HCT116 (cell line): Measurements from ENCODE around the gene SEC24A. TPM values are rescaled to one million over a fixed set of nuclear protein-coding genes. Genes with fewer than 3 reads are reported as not detected.

Experiments used
- ATAC-seq: fragments of 200-7000 bp; cut with Tn5 transposase; 2 replicates; pipeline ENCODE4 v1.9.1; 2020; ENCODE audit warnings: mild to moderate bottlenecking, moderate library complexity
- BruUV-seq: library from RNA; stranded (reverse); fragments of 400-500 nt; replicated peaks from 2 replicates; lab custom pipeline; 2021; lab: Mats Ljungman, UMichigan
- CTCF ChIA-PET: fragments of 300-600 bp; sonication (Branson Sonifier 250); formaldehyde crosslinking; loops from one replicate; lab custom pipeline; 2021; ENCODE audit warnings: antibody characterized with exemption; lab: Charles Lee
- POLR2A ChIA-PET: fragments of 300-600, 350-600 bp; sonication (Branson Sonifier 250); formaldehyde crosslinking; loops from one replicate; lab custom pipeline; 2021; ENCODE audit warnings: antibody characterized with exemption; lab: Charles Lee
- RAD21 ChIA-PET, 2 experiments: fragments of 300-600 bp; sonication (Branson Sonifier 250); formaldehyde crosslinking; loops; one replicate each; lab custom pipeline; 2023; ENCODE audit warnings: low total read pairs in 2 of 2; ENCODE audit not compliant: uncharacterized antibody in 2 of 2, unreplicated experiment in 2 of 2, low non-redundant PET in 1 of 2; lab: Charles Lee
- DNase-seq: peaks from one replicate; pipeline ENCODE4 v3.0.0-alpha.2; 2010; ENCODE audit warnings: low read depth, low spot score
- H2AFZ ChIP-seq: fragments of 200-600 bp; shearing (Covaris generic), sonication (generic); 2 replicates; pipeline ENCODE4 v1.6.1; 2017; ENCODE audit warnings: low read depth, mixed run types, mixed read lengths, antibody characterized with exemption, low read length; ENCODE audit not compliant: poor library complexity, severe bottlenecking
- H3K27ac ChIP-seq: 2 replicates; pipeline ENCODE4 v1.5.1; 2012; ENCODE audit warnings: low read depth, low read length
- H3K27me3 ChIP-seq: fragments of 200-600 bp; sonication (generic); 2 replicates; pipeline ENCODE4 v1.6.1; 2016; ENCODE audit warnings: mixed run types, low read length, mixed read lengths; ENCODE audit not compliant: insufficient read depth
- H3K36me3 ChIP-seq, 2 experiments: fragments of 200-500 bp in 1 of 2; fragments of 200-600 bp in 1 of 2; sonication (Bioruptor generic) in 1 of 2; sonication (generic) in 1 of 2; 2 replicates each; pipeline versions ENCODE4 v1.5.1 to v1.6.1; 2014 to 2016; ENCODE audit warnings: low read length in 2 of 2, inconsistent platforms in 1 of 2, mixed read lengths in 1 of 2, mixed run types in 1 of 2; ENCODE audit not compliant: insufficient read depth in 2 of 2, control insufficient read depth in 1 of 2
- H3K4me1 ChIP-seq, 2 experiments: fragments of 200-600 bp in 1 of 2; sonication (generic) in 1 of 2; 2 replicates each; pipeline versions ENCODE4 v1.5.1 to v1.6.1; 2012 to 2017; ENCODE audit warnings: low read length in 2 of 2, inconsistent platforms in 1 of 2, mild to moderate bottlenecking in 1 of 2, mixed read lengths in 1 of 2, mixed run types in 1 of 2, moderate library complexity in 1 of 2; ENCODE audit not compliant: insufficient read depth in 2 of 2, control insufficient read depth in 1 of 2
- H3K4me2 ChIP-seq: fragments of 200-600 bp; sonication (generic); 2 replicates; pipeline ENCODE4 v1.6.1; 2017; ENCODE audit warnings: mixed run types, low read length, mixed read lengths
- H3K4me3 ChIP-seq, 2 experiments: fragments of 200-600 bp in 1 of 2; sonication (generic) in 1 of 2; replicated peaks in 1 of 2; 2 replicates each; pipeline ENCODE4 v1.5.1; 2011 to 2016; ENCODE audit warnings: low read length in 2 of 2, control low read depth in 1 of 2, low read depth in 1 of 2, mild to moderate bottlenecking in 1 of 2, mixed read lengths in 1 of 2, mixed run types in 1 of 2
- H3K79me2 ChIP-seq: fragments of 200-600 bp; sonication (generic); 2 replicates; pipeline ENCODE4 v1.6.1; 2017; ENCODE audit warnings: mild to moderate bottlenecking, mixed run types, low read length, moderate library complexity, mixed read lengths; ENCODE audit not compliant: insufficient read depth
- H3K9ac ChIP-seq: fragments of 200-600 bp; sonication (generic); 2 replicates; pipeline ENCODE4 v1.6.1; 2016; ENCODE audit warnings: low read length, mixed read lengths
- H3K9me2 ChIP-seq: fragments of 200-600 bp; sonication (generic), shearing (Covaris generic); 2 replicates; pipeline ENCODE4 v1.6.1; 2017; ENCODE audit warnings: mixed run types, mild to moderate bottlenecking, moderate library complexity; ENCODE audit not compliant: insufficient read depth
- H3K9me3 ChIP-seq, 2 experiments: fragments of 200-500 bp in 1 of 2; fragments of 200-600 bp in 1 of 2; sonication (Bioruptor generic) in 1 of 2; sonication (generic) in 1 of 2; 2 replicates each; pipeline ENCODE4 v1.6.1; 2014 to 2017; ENCODE audit warnings: low read length in 2 of 2, mixed read lengths in 2 of 2, inconsistent platforms in 1 of 2, low read depth in 1 of 2, mild to moderate bottlenecking in 1 of 2, mixed run types in 1 of 2, moderate library complexity in 1 of 2; ENCODE audit not compliant: control insufficient read depth in 1 of 2, insufficient read depth in 1 of 2
- H4K20me1 ChIP-seq: fragments of 200-600 bp; sonication (generic), shearing (Covaris generic); 2 replicates; pipeline ENCODE4 v1.6.1; 2017; ENCODE audit warnings: mixed run types, mild to moderate bottlenecking, moderate library complexity; ENCODE audit not compliant: insufficient read depth
- CBX3 ChIP-seq: IDR thresholded peaks from 2 replicates; pipeline ENCODE4 v1.6.1; 2012; ENCODE audit warnings: low read depth
- EZH2 ChIP-seq: fragments of 200-600 bp; sonication (generic); IDR thresholded peaks from 2 replicates; pipeline ENCODE4 v1.6.1; 2017; ENCODE audit warnings: antibody characterized with exemption, mixed run types
- EZH2phosphoT487 ChIP-seq: fragments of 200-600 bp; IDR thresholded peaks from 2 replicates; pipeline ENCODE4 v1.6.1; 2018; ENCODE audit warnings: antibody characterized with exemption, borderline replicate concordance
- FOSL1 ChIP-seq: IDR thresholded peaks from 2 replicates; pipeline ENCODE4 v1.6.1; 2012; ENCODE audit warnings: low read depth
- JUND ChIP-seq: IDR thresholded peaks from 2 replicates; pipeline ENCODE4 v1.6.1; 2012
- POLR2A ChIP-seq: IDR thresholded peaks from 2 replicates; pipeline ENCODE4 v1.7.0; 2011; ENCODE audit warnings: borderline replicate concordance; ENCODE audit not compliant: insufficient read depth, insufficient read length; ENCODE audit errors: extremely low read depth
- POLR2AphosphoS5 ChIP-seq: IDR thresholded peaks from 2 replicates; pipeline ENCODE4 v1.6.1; 2011; ENCODE audit warnings: mild to moderate bottlenecking, low read depth, low read length, moderate library complexity
- RAD21 ChIP-seq: IDR thresholded peaks from 2 replicates; pipeline ENCODE4 v1.6.1; 2012; ENCODE audit warnings: low read depth, mild to moderate bottlenecking
- SIN3A ChIP-seq: IDR thresholded peaks from 2 replicates; pipeline ENCODE4 v1.6.1; 2012; ENCODE audit warnings: low read depth
- SRF ChIP-seq: IDR thresholded peaks from 2 replicates; pipeline ENCODE4 v1.6.1; 2012; ENCODE audit warnings: low read depth
- TCF7L2 ChIP-seq: IDR thresholded peaks from 2 replicates; pipeline ENCODE4 v1.7.0; 2011; ENCODE audit warnings: borderline replicate concordance, inconsistent platforms; ENCODE audit not compliant: insufficient read depth, insufficient read length; ENCODE audit errors: extremely low read depth
- ZFX ChIP-seq: fragments of 450-650 bp; IDR thresholded peaks from 2 replicates; pipeline ENCODE4 v1.6.1; 2017
- ZNF274 ChIP-seq: fragments of 200-500 bp; sonication (Bioruptor generic); IDR thresholded peaks from 2 replicates; pipeline ENCODE4 v1.6.1; 2014; ENCODE audit warnings: mild to moderate bottlenecking, low read depth, low read length, inconsistent platforms
- intact Hi-C: fragments of 100-400 bp; cut with micrococcal nuclease; formaldehyde crosslinking; loops from 2 replicates; pipeline ENCODE4 v1.10.0; 2022
- total RNA-seq: library from RNA; stranded (reverse); gene quantifications from one replicate; pipeline ENCODE4 v1.2.1, GENCODE V29; 2021; ENCODE audit not compliant: unreplicated experiment
- TF ChIP-seq, protein P1 (sequence below): IDR thresholded peaks from 2 replicates; pipeline ENCODE4 v1.6.1; 2012
- TF ChIP-seq, protein P2 (sequence below): IDR thresholded peaks from 2 replicates; pipeline ENCODE4 v1.6.1; 2012
- TF ChIP-seq, protein P3 (sequence below), 3 experiments: fragments of 200-600 bp in 1 of 3; sonication (generic) in 1 of 3; IDR thresholded peaks in 2 of 3; conservative IDR thresholded peaks in 1 of 3; 2 replicates each; pipeline ENCODE4 v1.5.1; 2012 to 2017; ENCODE audit warnings: low read depth in 2 of 3, low read length in 2 of 3, antibody characterized with exemption in 1 of 3, borderline replicate concordance in 1 of 3, control low read depth in 1 of 3, mild to moderate bottlenecking in 1 of 3, mixed read lengths in 1 of 3, mixed run types in 1 of 3, moderate library complexity in 1 of 3; ENCODE audit not compliant: insufficient read depth in 1 of 3

The SEC24A gene
- total RNA-seq, 1 experiment from 2014 or later: 16.8 TPM

DNA sequence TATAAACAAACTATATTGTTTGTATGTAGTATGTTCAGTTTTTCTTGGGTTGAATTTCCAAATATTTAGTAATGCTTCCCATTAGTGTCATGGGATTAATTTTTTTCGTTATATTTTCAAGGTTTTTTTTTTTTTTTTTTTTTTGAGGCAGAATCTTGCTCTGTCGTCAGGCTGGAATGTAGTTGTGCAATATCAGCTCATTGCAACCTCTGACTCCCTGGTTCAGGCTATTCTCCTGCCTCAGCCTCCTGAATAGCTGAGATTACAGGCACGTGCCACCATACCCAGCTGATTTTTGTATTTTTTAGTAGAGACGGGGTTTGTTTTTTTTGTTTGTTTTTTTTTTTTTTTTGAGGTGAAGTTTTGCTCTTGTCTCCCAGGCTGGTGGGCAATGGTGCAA, 120.6 kb downstream of the SEC24A start:
- RAD21 ChIA-PET: no interaction called here
- H2AFZ ChIP-seq: no peak overlapping the region
- H3K9me2 ChIP-seq: no peaks in the 10 kb centered on the region
- no peak for DNase-seq
- H3K27me3 ChIP-seq: no peaks in the 10 kb centered on the region
- no peak overlapping the region for H3K9ac ChIP-seq
- no peak overlapping the region for H3K27ac ChIP-seq
- H4K20me1 ChIP-seq: no peaks in the 10 kb centered on the region
- H3K4me1 ChIP-seq: no peaks in the 10 kb centered on the region
- no peak for TF ChIP-seq EZH2phosphoT487
- no peak for TF ChIP-seq SRF
- TF ChIP-seq TCF7L2: no peak
- TF ChIP-seq, protein P1, sequence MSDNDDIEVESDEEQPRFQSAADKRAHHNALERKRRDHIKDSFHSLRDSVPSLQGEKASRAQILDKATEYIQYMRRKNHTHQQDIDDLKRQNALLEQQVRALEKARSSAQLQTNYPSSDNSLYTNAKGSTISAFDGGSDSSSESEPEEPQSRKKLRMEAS: no peak
- TF ChIP-seq FOSL1: no peak
- no peak for TF ChIP-seq ZFX
- TF ChIP-seq, protein P2, sequence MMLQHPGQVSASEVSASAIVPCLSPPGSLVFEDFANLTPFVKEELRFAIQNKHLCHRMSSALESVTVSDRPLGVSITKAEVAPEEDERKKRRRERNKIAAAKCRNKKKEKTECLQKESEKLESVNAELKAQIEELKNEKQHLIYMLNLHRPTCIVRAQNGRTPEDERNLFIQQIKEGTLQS: no peak
- no peak for TF ChIP-seq CBX3
- TF ChIP-seq JUND: no peak
- TF ChIP-seq RAD21: no peak
- TF ChIP-seq POLR2AphosphoS5: no peak
- no peak for TF ChIP-seq SIN3A
- no peak for TF ChIP-seq EZH2
- TF ChIP-seq POLR2A: no peak
- TF ChIP-seq ZNF274: no peak
- TF ChIP-seq, protein P3, sequence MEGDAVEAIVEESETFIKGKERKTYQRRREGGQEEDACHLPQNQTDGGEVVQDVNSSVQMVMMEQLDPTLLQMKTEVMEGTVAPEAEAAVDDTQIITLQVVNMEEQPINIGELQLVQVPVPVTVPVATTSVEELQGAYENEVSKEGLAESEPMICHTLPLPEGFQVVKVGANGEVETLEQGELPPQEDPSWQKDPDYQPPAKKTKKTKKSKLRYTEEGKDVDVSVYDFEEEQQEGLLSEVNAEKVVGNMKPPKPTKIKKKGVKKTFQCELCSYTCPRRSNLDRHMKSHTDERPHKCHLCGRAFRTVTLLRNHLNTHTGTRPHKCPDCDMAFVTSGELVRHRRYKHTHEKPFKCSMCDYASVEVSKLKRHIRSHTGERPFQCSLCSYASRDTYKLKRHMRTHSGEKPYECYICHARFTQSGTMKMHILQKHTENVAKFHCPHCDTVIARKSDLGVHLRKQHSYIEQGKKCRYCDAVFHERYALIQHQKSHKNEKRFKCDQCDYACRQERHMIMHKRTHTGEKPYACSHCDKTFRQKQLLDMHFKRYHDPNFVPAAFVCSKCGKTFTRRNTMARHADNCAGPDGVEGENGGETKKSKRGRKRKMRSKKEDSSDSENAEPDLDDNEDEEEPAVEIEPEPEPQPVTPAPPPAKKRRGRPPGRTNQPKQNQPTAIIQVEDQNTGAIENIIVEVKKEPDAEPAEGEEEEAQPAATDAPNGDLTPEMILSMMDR (IDR thresholded peaks at IDR 0.05 in 2 of 3, conservative IDR thresholded peaks at IDR 0.05 in 1 of 3; ENCODE audit: borderline replicate concordance in 1 of 3, insufficient read depth in 1 of 3, low read depth in 2 of 3, low read length in 2 of 3): no peak
- peaks cover 73% of the 10 kb centered on the region for H3K79me2 ChIP-seq
- no peak for ATAC-seq
- H3K4me3 ChIP-seq: no peak overlapping the region
- BruUV-seq: no TSS peak
- H3K36me3 ChIP-seq: peaks cover 55 to 61% of the 10 kb centered on the region in 2 experiments
- intact Hi-C loops: no loop called here
- no peaks in the 10 kb centered on the region for H3K9me3 ChIP-seq
- POLR2A ChIA-PET: interaction anchor here (0.7 kb wide), 2 partner anchors 92 to 135 kb away, joined by 3 to 4 read pairs; no protein-coding TSS in a partner anchor
- CTCF ChIA-PET: no interaction called here
- H3K4me2 ChIP-seq: no peak overlapping the region
